ENCODE data around the gene NPHP4.

The NPHP4 gene

GRCh38 chr1:5845376-5845775 lies 146.8 kb downstream of the NPHP4 start:
- no peak for DNase-seq

DNA sequence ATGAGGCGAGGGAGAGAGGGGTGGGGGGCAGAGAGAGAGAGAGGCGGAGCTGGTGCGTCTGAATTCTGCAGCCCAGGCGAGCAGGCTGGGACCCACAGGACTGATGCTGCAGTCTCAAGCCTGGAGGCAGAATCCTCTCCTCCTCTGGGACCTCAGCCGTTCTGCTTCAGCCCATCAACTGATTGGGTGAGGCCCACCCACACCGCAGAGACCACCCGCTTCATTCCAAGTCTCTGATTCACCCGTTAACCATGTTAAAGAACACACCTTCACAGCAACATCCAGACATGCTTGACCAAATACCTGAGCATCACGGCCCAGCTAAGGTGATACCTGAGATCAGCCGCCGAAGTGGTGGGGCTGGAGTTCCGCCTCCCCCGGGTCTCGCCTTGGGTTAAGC lies 147.8 kb downstream of the NPHP4 start:
- no peak for DNase-seq

DNA sequence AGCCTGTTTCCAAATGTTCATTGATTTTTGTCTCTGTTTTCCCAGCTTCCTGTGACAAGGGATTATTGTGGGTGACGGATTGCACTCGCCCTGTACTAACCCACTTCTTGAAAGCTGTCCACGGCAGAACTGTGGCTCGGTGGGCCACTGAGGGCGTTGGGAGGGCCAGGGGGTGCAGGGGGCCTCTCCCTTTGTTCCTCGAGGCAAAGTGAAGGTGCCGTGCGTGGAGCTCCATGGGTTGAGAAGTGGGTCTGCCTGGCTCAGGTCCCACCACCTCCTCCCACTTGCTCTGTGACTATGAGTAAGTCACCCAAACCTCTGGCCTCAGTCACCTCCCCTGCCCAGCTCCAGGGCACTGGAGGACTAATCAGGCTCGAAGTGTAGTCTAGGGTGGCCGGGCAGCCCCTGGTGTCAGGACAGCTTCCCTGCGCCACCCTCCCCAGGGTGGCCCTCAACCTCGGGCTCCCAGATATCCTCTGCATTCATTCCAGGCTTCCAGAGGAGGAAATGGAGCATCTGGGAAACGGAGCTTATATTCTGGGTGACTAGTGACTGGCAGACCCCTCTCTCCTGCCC lies 148.6 kb downstream of the NPHP4 start:
- DNase-seq, result no peak

DNA sequence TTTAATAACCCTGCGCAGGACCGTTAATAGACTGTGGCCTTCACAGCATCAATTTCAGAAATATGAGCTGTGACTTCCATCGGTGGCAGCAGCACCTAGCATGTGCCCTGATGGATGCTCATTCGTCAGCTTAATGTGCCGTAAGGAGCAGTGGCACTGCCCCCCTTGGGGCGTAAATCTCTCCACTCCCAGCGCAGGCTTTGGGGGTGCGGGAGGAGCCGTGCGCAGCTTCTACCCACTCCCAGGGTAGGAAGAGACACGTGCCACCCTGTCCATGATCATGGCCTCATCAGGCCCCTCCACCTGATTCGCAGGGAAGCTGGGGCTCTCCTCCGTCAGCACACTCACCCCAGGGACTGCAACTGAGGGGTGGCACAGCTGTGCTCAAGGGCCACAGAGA lies 149.5 kb downstream of the NPHP4 start:
- DNase-seq, result no peak

DNA sequence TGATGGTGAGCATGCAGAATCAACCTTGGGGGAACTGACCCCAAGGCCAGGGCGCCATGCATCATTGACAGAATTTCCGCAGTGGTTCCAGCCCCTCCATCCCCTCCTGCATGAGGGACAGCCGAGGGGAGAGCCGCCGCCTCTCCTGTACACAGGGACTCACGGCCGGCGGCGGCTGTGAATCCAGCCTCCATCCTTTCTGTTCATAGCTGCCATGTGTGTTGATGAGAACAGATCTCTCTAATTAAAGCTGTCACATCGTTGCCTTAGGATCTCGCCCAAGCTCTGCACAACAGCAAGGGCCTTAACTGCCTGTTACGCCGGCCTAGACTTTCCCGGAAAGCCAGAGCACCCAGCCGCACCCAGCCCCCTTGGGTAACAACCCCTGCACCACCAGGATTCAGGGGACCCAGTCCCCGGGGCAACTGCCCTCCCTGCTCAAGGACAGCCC lies 151.6 kb downstream of the NPHP4 start:
- DNase-seq, result no peak

- DNase-seq, result no peak
Measured at GRCh38 chr1:5839881-5840550, 152.2 kb downstream of the NPHP4 start.

- no peak for DNase-seq
Measured at GRCh38 chr1:5839161-5839880, 152.9 kb downstream of the NPHP4 start.

DNA sequence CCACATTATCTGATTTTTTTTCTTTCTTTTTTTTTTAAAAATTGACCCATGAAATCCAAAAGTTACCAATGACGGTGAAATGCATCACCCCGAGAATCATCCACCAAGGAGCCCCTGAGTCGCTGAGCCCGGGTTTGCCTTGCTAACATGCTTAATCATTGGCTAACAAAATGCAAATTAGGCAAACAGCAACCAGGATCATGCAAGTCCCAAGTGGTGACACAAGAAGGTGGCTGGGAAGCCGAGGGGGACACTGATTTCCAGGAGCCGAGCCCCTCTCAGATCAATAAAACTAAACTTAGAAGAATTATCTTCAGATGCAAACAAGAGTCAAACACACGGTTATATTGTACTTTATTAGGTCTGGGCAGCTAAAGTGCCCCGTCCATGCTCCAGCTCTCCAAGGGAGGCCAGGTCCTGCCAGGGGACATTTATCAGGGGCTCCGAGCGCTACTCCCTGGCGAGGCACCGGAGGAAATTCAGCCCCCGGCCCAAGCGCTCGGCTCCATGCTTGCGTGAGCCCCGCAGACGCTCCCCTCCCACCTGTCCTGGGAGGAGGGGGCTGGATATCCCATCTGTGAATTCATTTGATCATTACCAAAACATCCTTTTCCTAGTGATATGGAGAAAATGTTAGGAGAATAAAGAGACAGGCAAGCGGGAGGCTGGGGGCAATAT lies 154.1 kb downstream of the NPHP4 start:
- no peak for DNase-seq

GRCh38 chr1:5836776-5837440 lies 155.3 kb downstream of the NPHP4 start:
- no peak for DNase-seq

GRCh38 chr1:5835179-5835562 lies 157.1 kb downstream of the NPHP4 start:
- DNase-seq, result no peak

- DNase-seq, result no peak
Measured at GRCh38 chr1:5834477-5835178, 157.6 kb downstream of the NPHP4 start.

DNA sequence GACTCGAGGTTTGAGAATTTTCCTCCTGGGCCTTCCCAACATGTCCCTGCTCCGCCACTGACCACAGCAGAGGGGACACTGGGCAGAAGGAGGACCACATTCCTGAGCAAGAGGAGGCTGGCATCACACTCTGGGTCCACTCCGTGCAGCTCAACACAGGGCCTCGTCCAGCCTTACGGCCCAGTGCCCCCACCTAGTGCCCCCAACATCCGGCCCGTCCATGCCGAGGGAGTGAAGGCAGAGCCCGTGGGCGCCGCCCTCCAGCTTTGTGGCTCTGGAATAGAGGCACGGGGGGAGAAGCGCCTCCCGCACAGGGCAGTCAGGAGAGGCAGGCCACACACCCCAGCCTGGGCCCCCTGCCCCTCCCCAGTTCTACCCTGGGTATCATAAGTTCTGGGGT lies 158.3 kb downstream of the NPHP4 start:
- DNase-seq, result no peak

DNA sequence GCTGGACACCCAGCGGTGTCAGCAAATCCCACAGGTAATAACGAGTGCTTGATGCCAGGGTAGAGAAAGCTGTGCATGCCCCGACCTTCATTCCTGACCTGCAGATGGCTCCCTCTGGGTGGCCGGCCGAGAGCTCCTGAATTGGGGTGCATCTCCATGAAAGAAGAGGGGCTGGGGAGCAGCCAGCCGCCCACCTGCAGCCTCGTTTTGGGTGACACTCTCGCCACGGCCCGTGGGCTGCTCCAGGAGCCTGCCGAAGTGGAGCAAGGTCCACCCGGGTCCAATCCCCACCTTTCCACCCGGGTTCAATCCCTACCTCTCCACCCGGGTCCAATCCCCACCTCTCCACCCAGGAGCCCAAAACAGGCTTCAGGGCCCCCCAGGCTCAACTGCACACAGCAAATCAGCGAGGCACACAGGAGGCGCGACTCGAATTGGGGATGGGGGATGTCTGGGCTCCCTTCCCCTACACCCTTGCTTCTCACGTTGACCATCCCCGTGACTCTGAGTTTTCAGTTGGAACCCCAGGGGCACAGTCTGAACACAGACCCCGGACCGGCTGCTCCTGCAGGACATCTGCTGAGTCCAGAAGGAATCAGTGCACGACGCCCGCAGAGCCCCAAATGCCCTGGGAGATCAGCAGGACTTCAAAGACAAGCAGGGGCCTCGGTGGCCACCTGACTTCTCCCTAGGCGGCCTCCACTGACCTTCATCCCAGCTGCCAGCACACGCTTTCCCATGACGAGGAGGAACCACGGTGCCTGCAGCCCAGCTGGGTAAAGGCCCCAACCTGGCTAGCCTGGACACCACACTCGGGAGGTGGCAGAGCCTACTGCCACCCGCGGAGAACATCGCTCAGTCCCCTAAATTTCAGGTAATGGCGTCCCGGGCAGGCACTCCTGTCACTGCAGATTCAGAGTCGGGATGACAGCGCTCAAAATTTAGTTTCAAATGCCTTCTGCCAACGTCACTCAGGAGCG lies 159.0 kb downstream of the NPHP4 start:
- DNase-seq, result no peak

DNA sequence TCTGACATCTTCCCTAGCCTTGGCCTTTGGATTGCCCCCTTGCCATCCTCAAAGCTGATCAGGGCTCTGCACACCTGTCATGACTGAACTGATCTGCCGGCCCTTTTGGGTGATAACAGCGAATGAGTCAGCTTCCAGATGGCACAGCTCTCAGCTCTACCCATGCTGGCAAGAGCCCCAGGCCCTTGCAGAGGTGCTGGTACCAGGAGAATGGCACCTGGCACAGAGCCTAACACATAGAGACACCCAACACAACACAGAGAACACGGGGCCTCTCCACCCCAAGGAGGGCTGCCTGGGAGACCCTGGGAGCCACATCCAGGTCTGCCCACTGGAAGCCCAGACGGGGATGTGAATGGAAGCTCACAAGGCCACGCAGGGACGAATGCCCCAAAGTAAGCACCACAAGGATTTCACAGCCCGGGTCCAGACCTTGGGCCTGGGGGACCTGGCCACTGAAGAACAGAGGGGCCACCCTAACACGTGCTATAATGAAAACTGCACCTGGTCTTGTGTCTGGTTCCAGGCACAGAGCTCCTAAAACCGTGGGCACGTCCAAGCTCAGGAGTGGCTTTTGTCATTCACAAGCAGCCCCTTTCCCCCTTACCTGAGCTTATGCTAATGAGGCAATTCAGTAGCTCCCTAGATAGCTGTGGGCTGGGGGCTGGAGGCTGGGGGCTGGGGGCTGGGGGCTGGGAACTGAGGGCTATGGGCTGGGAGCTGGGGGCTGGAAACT lies 160.5 kb downstream of the NPHP4 start:
- DNase-seq, result no peak

GRCh38 chr1:5830771-5831599 lies 161.2 kb downstream of the NPHP4 start:
- DNase-seq, result no peak

- no peak for DNase-seq
Measured at GRCh38 chr1:5829414-5829813, 162.8 kb downstream of the NPHP4 start.

DNA sequence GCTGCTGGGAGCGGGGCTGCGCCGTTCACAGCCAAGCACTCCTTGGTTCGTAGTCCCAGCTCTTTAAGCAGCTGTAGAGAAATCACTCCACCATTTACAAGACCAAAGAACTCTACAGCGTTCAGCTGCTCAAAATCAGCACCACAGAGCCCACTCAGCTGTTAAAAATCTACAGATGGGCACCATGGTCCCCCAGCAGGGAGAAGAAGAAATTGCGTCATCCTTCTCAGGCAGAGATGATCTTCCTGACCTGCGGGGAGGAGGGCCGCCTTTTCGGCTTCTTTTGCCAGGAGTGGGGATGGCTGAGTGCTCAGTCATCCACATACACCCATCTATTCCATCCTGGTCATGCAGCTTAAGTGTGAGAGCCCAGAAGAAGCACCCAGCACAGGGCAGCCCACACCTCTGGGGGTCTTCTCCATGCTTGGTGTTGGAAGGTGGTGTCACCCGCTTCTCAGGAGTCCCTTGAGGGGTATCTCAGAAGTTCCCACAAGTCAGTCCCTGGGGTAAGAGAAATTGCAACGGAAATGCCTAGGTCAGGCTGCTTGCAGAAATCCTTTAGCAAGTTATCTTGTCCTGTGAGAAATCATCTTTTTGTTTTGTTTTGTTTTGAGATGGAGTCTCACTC lies 163.8 kb downstream of the NPHP4 start:
- DNase-seq, result no peak

GRCh38 chr1:5827516-5827915 lies 164.7 kb downstream of the NPHP4 start:
- no peak for DNase-seq

DNA sequence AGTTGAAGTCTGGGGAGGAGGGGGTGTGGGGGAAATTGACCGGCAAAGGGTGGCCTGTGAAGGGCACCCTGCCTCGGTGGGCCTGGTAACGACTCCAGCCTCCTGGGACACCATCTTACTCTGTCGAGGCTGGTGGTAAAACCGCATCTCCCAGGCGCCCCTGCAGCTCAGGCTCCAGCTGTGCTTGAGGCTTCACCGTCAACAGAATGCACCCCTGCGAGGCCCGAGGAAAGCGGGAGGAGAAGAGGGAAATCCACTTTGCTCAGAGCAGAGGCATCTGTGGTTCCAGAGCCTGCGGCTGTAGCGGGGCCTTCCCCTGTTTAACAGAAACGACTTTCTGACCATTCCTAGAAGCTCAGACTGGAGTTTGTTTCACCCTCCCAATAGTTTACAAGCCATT lies 165.6 kb downstream of the NPHP4 start:
- DNase-seq, result no peak
